EL (cell line): ENCODE data around the gene RPS6KA2.
"Not testable (repeated sequence)": the region's sequence is repeated elsewhere in the genome, so short reads cannot be mapped to it uniquely, and the experiment has no call there.

Experiments
- DNase-seq: peaks from one replicate; pipeline ENCODE4 v3.0.0-alpha.2; 2016

Gene RPS6KA2

DNA sequence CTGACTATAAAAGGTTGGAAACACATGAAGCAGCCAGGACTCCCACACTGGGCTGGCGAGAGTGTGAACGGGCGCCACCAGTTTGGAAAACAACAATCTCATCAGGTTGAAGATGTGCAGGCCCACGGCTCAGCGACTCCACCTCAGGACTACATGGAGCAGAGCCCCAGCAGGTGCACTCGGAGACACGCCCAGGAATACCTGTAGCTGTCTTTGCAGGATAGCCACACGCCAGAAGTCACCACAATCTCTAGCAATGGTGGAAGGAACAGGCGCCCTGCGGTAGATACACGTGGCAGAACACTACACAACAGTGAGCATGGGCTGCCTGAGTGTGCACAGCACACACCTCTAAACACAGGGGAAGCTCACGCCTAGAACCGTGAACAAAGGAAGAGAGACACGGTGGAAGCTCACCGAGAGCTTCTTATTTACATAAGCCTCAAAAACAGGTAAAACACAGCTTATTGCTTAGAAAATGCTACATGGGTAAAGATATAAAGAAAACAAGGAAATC is 28.7 kb upstream of the RPS6KA2 start:
- no peak for DNase-seq

DNA sequence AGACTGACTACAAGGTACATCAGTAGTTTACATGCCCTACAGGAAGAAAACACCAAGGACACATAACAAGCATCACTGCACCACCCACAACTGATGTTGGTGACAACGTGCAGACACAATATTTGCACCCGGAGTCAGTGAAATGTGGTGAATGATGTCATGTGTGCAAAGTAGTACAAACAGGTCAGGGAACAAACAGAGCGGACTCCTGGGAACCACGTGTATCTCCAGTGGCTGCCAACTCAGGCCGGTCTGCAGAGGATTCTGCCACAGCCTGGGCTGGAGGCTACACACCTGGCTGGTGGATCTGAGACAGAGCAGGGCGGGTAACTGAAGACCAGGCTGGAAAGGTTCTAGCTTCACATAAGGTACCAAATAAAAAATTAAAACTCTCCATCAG is 28.2 kb upstream of the RPS6KA2 start:
- no peak for DNase-seq

DNA sequence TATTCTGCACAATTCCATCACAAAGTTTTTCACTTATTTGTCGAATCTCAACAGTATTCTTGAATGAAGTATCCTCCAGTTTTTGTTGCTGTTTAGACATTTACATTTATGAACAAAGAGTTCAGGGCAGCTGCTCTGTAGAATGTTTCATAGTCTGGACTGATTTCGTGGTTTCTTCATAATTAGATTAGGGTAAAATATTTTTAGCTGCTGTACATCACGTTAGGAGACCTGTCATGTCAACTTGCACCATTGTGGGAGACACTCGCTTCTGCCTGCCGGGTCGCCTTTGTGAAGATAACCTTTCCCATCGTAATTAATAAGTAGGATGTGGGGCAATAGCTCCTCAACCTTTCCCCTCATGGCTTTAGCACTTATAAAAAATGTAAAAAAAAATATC is 27.5 kb upstream of the RPS6KA2 start:
- no peak for DNase-seq

DNA sequence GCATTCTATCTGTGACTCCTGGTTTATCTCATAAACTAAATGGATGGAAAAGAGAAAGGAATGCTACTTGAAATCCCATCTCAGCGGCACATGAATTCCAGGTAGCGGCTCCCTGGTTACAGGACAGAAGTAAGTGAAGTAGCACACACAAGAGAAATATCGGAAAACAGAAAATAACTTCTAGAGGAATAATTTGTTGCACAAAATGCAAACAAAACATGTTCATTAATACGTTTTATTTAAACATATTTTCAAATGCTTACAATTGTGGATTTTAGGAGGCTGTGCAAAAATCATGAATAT is 26.5 kb upstream of the RPS6KA2 start:
- no peak for DNase-seq

DNA sequence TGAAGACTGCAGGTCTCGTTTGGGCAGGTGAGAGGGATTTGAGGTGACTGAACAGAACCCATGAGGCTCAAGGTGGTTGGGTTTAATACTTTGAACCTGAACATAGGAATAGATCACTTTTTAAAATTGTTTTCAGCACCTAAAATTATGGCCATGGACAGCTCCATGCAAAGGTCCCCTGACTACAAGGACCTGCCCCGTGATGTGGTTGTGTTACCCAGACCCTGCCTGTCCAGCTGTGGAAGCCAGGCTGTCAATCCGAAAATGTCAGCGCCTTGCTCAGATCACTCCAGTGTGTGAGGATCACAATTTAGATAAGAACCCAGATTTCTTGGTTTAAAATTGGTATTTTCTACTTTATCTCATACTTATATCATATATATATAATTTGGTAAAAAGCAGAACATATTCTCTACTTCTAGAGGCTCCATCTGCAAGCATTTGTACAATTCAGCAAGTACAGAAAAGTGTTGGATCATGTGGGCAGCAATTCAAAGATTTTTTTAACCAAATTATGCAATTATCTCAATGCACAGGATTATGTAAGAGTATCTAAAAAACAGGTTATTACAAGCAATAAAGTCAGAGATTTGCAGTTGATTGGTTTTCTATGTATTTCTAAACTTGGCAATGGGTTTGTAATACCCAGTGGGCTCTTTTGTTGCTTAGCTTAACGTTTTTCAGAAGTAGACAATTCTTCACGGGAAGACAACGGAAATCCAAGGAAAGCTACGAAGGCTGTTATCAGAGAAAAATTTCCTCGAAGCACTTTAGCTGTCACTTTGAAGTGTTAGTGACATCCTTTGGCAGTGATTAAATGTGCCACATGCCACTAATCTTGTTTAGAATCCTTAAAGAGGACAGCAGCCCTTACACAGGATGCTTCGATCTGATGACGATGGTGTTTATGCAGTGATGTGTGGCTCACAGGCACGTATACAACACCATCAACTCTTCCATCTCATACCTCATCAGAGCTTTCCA is 24.1 kb upstream of the RPS6KA2 start:
- DNase-seq = no peak

DNA sequence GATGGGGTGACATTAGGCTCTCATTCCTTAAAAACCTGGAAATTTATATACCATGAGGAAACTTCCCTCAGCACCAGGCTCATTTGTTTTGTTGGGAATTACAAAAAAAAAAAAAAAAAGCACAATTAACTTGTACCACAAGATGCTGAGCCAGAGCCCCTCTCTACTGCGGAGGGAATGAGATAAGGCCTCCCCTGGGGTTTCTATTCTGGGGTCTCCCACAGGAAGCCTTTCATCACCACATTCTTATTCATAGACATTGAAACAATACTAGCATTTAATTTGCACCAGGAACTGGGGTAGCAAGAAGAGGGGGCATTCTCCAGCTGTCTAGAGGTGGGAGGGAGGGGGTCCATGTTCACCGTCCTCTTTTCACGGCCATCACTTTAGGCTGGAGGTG is 23.0 kb upstream of the RPS6KA2 start:
- DNase-seq = no peak

DNA sequence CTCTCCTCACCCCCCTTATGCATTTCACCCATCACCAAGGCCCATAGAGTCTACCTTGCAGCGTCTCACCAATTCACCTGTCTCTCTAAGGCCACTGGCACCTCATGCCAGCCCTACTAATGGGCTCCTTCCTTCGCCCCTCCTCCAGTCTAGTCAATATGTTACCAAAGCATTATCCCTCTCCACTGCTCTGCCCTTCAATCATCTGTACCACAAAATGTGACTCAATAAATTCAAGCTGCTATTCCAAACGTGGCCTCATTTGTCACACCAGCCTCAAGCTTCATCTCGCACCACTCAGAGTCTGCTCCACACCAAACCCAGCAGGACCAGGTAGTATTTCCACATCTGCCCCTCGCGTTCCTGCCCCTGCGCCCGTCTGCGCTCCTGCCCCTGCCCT is 21.8 kb upstream of the RPS6KA2 start:
- DNase-seq = no peak

DNA sequence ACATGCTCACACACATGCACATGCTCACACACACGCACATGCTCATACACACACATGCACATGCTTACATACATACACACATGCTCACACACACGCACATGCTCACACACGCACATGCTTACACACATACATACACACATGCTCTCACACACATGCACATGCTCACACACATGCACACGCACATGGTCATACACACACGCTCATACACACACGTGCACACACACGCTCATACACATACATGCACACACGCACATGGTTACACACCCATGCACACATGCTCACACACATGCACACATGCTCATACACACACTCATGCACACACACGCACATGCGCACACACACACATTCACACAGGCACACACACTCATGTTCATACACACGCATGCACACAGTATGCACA is 20.8 kb upstream of the RPS6KA2 start:
- no peak for DNase-seq

DNA sequence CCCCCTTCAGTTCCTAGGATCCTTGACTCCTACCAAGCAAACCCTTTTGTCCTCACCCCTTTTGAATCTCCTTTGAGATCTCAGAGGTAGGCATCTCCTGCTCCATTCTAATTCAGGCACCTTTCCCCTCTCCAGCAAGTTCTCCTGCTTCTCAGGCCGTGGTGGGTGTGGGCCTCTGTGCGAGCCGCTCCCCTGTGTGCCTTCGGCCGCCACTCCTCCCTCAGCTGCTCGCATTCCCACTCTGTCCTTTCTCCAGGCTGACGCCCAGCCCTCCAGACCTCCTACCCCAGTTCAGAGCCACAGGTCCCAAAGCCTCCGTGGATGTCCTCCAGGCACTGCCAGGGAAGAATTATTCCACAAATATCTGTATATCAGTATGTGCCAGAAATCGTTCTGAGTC is 19.7 kb upstream of the RPS6KA2 start:
- no peak for DNase-seq

DNA sequence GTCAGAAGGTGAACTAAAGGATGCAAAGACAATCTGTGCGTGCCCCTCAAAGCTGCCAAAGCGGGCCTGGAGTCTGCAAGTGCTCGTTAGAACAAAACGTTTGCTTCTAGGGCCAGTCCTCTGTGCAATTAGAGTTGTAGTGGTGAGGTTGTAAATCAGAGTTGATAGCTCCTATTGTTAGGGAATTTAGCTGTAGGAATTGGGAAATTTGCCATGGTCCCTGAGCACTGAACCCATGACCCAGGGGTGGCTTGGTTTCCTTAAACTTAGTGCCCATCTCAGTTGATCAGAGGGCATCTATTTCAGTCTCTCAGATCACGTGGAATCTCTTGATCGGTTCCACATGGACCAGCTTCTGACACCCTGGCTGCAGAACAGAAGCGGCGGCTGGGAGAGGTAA is 18.8 kb upstream of the RPS6KA2 start:
- no peak for DNase-seq

DNA sequence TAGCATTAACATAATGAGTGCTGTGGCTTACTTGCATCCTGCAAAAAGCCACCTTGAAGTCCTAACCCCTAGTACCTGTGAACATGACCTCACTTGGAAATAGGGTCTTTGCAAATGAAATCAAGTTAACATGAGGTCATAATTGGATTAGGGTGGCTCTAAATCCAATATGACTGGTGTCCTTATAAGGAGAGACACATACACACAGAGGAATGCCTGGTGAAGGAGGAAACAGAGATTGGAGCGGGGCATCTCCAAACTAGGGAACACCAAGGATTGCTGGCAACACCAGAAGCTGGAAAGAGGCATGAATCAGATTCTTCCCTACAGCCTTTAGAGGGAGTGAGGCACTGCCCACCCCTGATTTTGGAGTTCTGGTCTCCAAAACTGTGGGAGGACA is 17.6 kb upstream of the RPS6KA2 start:
- DNase-seq = no peak

DNA sequence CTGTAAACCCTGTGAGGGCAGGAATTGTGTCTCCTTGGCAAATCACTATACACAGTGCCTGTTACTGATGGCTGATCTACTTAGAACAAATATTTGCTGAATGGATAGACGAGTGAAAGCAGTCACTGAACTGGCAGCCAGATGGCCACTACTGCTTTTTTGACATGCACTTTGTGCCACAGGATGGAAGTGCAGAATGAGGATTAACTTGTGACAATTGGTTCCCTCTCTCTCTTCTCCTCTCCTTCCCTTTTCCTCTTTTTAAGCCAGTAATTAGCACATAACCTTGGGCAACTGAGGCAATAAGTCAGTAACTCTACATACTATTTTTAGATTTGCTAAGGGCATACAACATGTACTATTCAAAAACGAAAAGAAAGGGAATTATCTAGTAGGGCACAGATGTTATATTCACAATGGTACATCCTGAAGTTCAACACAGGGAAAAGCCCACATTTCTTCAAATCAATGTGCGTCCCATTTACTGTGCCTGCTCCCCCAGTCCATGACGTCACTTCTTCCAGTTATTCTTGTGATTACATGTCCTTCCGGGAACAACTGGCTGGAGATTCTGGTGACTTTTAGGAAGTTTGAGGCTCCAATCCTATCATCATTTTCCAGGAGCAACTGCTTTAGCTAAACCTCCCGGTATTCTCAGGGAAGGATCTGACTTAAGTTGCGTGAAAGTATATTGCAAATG is 17.0 kb upstream of the RPS6KA2 start:
- no peak for DNase-seq

DNA sequence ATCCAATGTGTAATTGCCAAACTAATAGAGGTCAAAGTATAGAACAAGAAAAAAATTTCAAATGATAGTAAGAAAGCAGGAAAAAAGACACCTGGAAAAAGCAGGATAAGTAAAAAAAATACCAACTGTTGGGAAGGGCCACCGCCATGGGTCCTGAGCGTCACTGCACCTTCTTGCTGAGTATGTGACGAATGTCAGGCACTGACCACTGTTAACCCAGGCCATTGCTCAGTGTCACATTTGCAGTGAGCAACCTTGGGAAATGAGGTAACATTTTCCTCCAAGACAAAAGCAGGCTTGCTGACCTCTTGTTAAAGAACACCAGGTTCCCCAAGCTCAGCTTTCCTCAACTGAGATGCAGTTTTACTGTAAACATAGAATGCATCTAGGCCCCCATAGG is 15.6 kb upstream of the RPS6KA2 start:
- no peak for DNase-seq

DNA sequence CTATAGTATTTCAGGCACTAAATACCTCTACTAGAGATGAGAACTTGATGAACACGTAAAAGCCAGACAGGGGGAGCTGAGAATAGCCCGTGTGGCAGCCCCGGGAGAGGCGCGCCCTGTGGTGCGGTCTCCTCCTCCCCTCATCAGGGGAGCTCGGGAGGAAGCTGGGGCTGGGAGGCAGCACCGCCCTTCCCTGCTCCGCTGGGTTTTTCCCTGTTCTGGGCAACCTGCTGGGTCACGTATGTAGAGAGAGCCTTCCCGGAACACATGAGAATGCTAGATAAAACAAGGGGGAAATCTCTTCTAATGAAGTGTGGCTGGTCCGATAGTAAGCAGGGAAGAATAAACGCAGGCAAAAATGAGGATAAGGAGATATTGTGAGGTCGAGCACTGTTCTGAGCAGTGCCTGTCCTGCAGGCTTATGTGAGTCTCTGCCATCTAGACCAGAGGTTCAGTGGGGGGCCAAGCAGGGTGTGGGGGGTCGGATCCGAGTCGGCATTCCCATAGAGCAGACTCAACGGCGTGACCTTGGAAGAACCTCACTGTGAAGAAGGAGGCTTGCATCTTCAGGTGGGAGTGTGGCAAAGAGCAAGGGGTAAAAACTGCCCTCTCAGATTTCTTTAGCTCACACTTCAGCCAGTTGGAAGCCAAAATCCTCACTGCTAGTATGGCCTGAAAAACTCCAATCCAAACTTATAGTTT is 13.4 kb upstream of the RPS6KA2 start:
- no peak for DNase-seq

DNA sequence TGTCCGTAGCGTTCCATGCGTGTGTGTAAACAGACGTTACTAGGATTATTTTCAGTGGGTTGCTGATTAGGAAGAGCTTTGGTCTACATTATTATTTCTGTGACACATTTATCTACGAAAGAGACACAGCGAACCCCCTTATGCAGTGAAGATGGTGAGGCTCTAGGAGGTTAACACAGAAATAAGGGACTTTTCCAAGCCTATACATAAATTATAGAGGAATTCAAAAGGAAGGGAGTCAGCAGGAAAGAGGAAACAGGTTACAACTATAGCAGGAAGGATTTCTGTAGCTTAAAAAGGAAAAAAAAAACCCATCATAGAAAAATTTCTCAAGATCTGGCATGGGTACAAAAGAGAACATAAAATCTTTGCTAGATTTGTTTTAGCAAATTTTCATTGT is 12.9 kb upstream of the RPS6KA2 start:
- no peak for DNase-seq

DNA sequence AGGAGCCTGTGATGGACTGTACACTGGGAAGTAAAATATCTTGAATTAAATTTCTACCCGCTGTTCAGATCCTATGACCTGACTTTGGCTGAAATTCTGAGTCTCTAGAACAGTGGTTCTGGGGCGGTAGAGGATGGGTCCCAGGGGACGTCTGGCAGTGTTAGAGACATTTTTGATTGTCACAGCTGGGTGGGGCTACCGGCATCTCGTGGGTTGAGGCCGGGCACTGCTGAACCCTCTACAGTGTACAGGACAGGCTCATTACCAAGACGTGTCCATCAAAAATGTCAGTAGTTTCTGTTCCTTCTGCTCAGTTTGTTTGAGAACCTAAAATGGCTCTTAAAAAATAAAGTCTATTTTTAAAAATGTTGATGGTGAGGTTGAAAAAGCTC is 11.5 kb upstream of the RPS6KA2 start:
- DNase-seq = no peak

DNA sequence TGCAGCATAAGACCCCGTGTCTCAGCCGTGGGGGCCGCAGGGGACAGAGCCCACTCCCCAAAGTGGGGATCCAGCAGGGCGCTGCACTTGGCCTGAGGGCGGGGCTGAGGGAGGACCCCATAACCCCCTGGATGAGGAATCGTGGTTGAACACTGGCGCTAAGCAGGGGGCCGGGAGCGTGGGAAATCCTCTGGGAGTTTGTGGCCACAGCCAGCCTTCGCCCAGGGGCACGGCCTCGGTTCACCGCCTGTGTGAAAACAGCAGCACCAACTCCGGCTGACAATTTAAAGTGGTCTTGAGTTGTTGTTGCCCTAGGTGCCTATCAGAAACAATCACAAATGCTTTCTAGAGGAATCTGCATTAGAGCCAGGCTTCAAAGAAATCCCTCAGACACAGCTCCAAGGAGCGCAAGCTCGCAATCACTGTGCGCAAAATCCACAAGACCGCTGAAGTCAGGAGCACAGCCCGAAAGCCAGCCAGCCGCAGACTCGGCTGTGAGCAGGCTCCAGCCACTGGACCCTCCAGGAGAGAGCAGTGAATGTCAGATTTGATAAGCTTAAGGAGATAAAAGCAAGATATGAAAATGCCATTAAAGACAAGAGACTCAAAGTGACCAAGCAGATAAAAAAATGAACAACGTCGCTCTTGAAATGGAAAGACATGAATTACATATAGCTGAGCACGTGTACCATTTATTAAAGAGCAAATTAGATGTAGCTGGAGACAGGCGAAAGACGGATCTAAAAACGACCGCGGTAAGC is 10.9 kb upstream of the RPS6KA2 start:
- no peak for DNase-seq

DNA sequence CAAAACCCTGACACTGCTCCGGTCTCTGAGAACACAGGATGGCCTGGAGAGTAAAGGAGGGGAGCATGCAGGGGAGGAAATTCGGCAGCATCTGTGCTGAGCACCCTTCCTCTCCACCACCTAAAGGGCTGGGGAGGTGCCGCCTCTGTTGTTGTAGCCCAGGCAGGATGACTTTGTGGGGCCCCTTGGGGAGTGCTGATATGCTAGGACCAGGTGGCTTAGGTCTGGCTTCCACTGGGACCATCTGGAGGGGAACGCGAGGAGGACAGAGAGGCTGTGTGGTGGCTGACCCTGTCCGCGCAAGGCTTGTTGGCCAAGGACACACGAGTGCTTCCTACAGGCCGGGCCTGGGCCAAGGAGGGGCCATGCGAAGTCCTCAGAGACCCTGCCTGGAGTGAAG is 9.9 kb upstream of the RPS6KA2 start:
- no peak for DNase-seq

DNA sequence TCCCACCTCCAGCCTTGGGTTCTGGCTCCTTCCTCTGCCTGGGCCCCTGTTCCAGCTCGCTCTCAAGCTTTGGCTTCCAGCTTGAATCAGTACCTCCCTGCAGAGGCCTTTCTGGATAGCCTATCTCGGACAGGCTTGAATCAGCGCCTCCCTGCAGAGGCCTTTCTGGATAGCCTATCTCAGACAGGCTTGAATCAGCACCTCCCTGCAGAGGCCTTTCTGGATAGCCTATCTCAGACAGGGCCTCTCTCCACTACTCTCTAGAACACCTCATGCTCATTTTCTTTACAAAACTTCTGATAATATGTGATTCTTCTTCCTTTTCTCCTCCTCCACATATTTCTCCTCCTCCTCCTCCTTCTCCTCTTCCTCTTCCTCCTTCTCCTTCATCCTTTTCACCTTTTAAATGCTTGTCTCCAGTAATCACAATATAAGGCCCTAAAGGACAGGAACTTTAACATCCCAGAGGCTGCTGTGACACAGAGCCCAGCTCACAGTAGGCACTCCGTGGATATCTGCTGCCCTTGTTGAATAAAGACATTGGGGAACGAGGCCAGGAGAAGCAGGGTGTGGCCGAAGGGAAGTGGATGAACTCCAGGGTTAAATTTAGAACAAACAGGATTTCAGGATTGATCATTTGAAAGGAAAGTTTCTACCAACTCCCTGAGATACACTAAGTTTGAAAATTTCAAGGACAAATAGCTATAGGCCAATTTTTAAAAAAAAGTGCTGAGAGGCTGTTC is 9.3 kb upstream of the RPS6KA2 start:
- DNase-seq = no peak

DNA sequence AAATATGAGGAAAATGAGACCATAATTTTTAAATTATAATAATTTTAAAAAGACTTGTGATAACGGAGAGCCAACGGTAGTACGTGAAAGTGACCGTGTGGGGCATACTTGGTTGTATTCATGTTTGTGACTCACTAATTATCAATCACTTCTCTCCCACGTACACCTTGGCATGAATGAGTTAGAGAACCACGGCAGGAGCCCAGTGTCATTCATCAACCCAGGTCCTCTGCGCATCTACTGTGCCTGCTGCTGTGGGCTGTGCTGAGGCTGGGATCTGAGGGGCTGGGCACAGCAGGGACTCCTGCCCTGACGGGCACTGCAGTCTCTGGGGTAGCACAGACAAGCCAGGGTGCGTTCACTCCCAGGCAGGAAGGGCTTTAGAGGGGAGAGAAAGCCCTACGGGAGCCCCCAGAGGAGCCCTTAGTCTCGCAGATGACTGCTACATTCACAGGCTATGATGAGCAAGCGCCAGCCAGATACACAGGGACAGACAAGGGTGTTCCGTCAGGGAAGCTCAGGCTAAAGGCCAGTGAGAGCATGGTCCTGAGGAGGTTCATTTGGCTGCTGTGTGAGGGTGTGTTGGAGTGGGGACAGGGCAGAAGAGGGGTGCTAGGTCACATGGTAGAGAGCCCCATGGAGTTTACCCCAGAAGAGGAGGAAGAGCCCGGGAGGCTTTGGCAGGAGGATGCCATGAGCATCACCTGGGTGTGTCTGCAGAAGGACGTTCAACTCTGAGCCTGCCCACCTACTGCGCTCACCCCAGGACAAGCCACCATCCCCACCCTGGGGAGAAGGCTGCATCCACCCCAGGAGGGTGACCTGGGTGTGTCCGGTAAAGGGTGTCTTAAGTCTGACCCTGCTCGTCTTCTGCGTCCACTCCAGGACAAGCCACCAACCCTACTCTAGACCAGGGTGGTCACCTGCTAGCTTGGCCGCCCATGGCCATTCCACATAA is 8.2 kb upstream of the RPS6KA2 start:
- DNase-seq = no peak

DNA sequence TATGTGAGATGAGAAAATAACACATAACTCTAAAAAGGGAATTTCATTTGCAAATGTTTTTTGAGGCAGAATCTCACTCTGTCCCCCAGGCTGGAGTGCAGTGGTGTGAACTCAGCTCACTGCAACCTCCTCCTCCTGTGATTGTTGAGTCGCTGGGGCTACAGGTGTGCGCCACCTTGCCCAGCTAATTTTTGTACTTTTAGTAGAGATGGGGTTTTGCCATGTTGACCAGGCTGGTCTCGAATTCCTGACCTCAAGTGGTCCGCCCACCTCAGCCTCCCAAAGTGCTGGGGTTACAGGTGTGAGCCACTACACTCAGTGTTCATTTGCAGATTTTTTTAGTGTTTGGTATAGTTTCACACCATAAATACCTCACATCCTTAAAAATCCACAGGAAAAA is 7.5 kb upstream of the RPS6KA2 start:
- not testable (repeated sequence) for DNase-seq
